ENCODE data around the gene SCMH1.
"Not testable (repeated sequence)": the region's sequence is repeated elsewhere in the genome, so short reads cannot be mapped to it uniquely, and the experiment has no call there.

DNA sequence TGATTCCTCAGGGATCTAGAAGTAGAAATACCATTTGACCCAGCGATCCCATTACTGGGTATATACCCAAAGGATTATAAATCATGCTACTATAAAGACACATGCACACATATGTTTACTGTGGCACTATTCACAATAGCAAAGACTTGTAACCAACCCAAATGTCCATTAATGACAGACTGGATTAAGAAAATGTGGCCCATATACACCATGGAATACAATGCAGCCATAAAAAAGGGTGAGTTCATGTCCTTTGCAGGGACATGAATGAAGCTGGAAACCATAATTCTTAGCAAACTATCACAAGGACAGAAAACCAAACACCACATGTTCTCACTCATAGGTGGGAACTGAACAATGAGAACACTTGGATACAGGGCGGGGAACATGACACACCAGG is 30.5 kb downstream of the SCMH1 start:
- TF ChIP-seq EZH2phosphoT487 (IDR thresholded peaks at IDR 0.05; ENCODE audit: borderline replicate concordance); EZH2 (IDR thresholded peaks at IDR 0.05); ZNF274 (IDR thresholded peaks at IDR 0.05; ENCODE audit: low read depth, low read length); RAD21 (IDR thresholded peaks at IDR 0.05; ENCODE audit: low read depth); ZFX (IDR thresholded peaks at IDR 0.05); POLR2A (IDR thresholded peaks at IDR 0.05; ENCODE audit: borderline replicate concordance, extremely low read depth, insufficient read depth, insufficient read length); EGR1 (IDR thresholded peaks at IDR 0.05; ENCODE audit: low read depth); JUND (IDR thresholded peaks at IDR 0.05); SP1 (IDR thresholded peaks at IDR 0.05; ENCODE audit: low read depth); POLR2AphosphoS5 (IDR thresholded peaks at IDR 0.05; ENCODE audit: low read depth, low read length); SIN3A (IDR thresholded peaks at IDR 0.05; ENCODE audit: low read depth): not testable (repeated sequence)
- TF ChIP-seq, protein P1, sequence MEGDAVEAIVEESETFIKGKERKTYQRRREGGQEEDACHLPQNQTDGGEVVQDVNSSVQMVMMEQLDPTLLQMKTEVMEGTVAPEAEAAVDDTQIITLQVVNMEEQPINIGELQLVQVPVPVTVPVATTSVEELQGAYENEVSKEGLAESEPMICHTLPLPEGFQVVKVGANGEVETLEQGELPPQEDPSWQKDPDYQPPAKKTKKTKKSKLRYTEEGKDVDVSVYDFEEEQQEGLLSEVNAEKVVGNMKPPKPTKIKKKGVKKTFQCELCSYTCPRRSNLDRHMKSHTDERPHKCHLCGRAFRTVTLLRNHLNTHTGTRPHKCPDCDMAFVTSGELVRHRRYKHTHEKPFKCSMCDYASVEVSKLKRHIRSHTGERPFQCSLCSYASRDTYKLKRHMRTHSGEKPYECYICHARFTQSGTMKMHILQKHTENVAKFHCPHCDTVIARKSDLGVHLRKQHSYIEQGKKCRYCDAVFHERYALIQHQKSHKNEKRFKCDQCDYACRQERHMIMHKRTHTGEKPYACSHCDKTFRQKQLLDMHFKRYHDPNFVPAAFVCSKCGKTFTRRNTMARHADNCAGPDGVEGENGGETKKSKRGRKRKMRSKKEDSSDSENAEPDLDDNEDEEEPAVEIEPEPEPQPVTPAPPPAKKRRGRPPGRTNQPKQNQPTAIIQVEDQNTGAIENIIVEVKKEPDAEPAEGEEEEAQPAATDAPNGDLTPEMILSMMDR (IDR thresholded peaks at IDR 0.05 in 2 of 3, conservative IDR thresholded peaks at IDR 0.05 in 1 of 3; ENCODE audit: borderline replicate concordance in 1 of 3, insufficient read depth in 1 of 3, low read depth in 2 of 3, low read length in 2 of 3) = not testable (repeated sequence)
- TF ChIP-seq, protein P2, sequence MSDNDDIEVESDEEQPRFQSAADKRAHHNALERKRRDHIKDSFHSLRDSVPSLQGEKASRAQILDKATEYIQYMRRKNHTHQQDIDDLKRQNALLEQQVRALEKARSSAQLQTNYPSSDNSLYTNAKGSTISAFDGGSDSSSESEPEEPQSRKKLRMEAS (IDR thresholded peaks at IDR 0.05) = not testable (repeated sequence)
